GM12875 (cell line): Measurements from ENCODE around the gene CASKIN1.

Source experiments
- H3K4me3 ChIP-seq: one replicate; pipeline ENCODE4 v1.5.1; 2011; ENCODE audit warnings: low read depth, low read length, control low read depth
- CTCF ChIP-seq: IDR thresholded peaks from 2 replicates; pipeline ENCODE4 v1.5.1; 2011; ENCODE audit warnings: low read depth, mild to moderate bottlenecking, control low read depth, inconsistent platforms, low read length, moderate library complexity, borderline replicate concordance; ENCODE audit not compliant: insufficient read depth

The CASKIN1 gene

DNA sequence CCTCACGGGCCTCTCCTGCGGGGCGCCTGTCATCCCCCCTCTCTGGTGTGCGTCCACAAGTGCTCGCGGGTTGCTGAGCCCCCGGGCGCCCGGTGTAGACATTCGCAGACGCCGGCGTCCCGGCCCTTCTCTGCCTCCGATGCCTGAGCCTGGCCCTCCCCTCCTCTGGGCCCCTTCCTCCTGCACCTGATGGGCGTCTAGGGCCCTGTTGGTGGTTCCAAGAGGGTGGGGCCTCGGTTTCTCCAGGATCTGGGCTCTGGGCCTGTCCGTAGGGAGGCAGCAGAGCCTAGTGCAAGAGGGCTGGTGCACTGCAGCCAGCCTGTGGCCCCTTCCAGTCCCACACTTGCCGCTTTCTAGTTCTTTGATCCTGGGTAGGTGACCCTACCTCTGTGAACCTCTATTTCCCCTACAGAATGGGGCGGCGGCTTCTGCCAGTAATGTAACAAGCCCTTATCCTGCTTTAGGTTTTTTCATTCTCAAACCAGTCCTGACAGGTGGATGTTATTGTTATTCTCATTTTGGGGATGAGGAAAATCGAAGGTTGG lies 27.6 kb upstream of the CASKIN1 start:
- TF ChIP-seq CTCF, result 0 out of 2 replicates have a peak, but pooled peaks have one; percentile 1
- H3K4me3 ChIP-seq, result peak overlapping the region; percentile 98

- no peak for TF ChIP-seq CTCF
- peak within 1 kb of the TSS; percentile 98 for H3K4me3 ChIP-seq
These were observed 27.0 kb upstream of the CASKIN1 start, which contains the start of gene E4F1 for GRCh38 chr16:2223221-2223941. Gene E4F1, plus strand, starts transcription at chr16:2223591. Its CDS starts 23 bp downstream, at chr16:2223614.

GRCh38 chr16:2216330-2216729 lies 19.9 kb upstream of the CASKIN1 start:
- TF ChIP-seq CTCF, result no peak
- no peak overlapping the region for H3K4me3 ChIP-seq

DNA sequence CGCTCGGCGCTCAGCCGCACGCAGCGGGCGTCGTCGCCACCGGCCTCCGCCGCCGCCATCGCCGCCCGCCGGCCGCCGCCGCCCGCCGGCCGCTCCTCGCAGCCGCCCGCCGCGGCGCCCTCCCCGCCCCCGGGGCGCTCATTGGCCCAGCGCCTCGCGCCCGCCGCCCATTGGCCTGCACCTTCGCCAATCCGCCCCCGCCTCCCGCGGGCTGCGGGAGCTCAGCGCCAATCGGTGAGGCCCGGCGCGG lies 18.2 kb upstream of the CASKIN1 start, which contains the start of gene PGP:
Gene PGP (minus strand): TSS at position 122 of the 250 bp plus-strand sequence. CDS start 63 bp downstream, at position 59.
- no peak for TF ChIP-seq CTCF
- peak within 1 kb of the TSS; percentile 90 for H3K4me3 ChIP-seq

GRCh38 chr16:2213817-2214718 lies 17.7 kb upstream of the CASKIN1 start:
- peak overlapping the region; percentile 89 for H3K4me3 ChIP-seq
- TF ChIP-seq CTCF, result no peak

DNA sequence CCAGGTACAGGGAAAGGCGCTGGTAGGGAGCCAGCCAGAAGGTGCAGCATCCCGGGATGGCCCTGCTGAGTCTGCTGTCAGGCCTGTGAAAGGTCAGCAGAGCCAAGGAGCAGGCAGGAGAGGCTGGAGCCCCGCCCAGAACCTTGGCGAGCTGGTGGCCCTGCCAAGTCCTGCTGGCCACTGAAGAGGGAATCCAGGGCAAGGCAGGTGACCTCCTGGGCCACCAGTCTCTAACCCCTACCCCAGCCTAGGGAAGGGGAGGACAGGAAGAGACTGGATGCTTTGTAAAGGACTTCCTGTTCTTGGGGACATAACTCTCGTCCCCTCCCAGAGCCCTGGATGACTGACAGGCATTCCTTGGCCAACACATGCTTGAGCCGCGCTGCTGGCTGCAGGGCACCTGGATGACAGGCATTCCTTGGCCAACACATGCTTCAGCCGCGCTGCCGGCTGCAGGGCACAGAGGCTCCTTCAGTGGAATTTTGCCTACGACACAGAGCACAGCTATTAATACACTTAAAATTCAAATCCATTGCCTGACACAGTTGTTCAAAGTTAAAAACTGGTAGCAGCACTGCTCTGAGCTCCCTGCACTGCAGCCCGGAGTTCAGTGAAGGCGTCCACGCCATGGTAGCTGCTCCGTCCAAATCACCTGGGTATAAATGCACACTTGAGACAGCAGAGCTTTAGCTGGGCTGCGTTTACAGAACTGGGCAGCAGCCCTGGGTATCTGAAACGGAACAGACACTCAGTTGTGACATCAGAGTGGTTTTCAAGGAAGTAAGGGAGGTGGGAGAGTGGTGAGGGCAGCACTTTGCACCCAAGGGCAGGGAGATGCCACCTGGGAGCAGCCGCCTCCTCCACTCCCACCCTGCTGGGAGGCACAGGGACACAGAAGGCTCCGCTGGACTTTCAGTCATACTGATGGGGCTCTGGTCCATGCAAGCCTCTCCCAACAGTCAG lies 16.2 kb upstream of the CASKIN1 start:
- TF ChIP-seq CTCF, result no peak
- peak overlapping the region; percentile 89 for H3K4me3 ChIP-seq
